ENCODE data around the gene RCSD1. TPM values are rescaled to one million over a fixed set of nuclear protein-coding genes. Genes with fewer than 3 reads are reported as not detected.

Gene RCSD1
- total and polyA plus RNA-seq, 12 donors = 9.0 to 50.2 (median 37.4) TPM

DNA sequence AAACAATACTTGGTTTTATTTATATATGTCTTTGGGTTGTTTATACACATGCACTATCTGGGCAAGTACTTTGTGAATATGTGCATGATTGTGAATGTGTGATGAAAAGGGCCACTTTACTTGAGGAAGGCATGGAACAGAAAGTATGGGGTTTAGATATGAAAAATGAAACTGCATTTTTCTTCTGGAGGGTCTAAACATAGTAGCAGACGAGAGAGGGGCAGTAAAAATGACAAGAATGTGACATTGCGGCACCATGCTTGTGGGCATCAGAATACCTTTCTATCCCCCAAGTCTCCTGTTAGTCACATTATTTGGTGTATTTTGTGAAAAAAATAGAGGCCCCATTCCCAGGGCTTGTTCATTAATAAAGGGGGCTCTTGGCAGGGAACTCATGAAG, 76.3 kb downstream of the RCSD1 start:
- H3K9me3 ChIP-seq = no peaks in the 10 kb centered on the region
- TF ChIP-seq, protein P1, sequence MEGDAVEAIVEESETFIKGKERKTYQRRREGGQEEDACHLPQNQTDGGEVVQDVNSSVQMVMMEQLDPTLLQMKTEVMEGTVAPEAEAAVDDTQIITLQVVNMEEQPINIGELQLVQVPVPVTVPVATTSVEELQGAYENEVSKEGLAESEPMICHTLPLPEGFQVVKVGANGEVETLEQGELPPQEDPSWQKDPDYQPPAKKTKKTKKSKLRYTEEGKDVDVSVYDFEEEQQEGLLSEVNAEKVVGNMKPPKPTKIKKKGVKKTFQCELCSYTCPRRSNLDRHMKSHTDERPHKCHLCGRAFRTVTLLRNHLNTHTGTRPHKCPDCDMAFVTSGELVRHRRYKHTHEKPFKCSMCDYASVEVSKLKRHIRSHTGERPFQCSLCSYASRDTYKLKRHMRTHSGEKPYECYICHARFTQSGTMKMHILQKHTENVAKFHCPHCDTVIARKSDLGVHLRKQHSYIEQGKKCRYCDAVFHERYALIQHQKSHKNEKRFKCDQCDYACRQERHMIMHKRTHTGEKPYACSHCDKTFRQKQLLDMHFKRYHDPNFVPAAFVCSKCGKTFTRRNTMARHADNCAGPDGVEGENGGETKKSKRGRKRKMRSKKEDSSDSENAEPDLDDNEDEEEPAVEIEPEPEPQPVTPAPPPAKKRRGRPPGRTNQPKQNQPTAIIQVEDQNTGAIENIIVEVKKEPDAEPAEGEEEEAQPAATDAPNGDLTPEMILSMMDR (IDR thresholded peaks at IDR 0.05) = no peak
- 69 to 89% methylated on average over 2 of the region's 2 CpGs for WGBS, 2 donors
- peaks cover 0 to 25% (median 8%) of the 10 kb centered on the region in 9 donors for H3K4me1 ChIP-seq
- no peak overlapping the region for H3K4me3 ChIP-seq
- H3K27ac ChIP-seq = no peak overlapping the region
- intact Hi-C loops (cut with DNase I) = no loop called here
- DNase-seq (no peak), ATAC-seq (no peak)
- H3K36me3 ChIP-seq = peaks cover 0 to 58% (median 6%) of the 10 kb centered on the region in 9 donors
- no peaks in the 10 kb centered on the region for H3K27me3 ChIP-seq

- intact Hi-C loops (cut with DNase I) = no loop called here
- Histone ChIP-seq H3K36me3 (peaks cover 0 to 50% (median 6%) of the 10 kb centered on the region in 9 donors), H3K27me3 (no peaks in the 10 kb centered on the region), H3K27ac (no peak overlapping the region), H3K9me3 (no peaks in the 10 kb centered on the region), H3K4me3 (no peak overlapping the region), H3K4me1 (peaks cover 0 to 25% (median 8%) of the 10 kb centered on the region in 9 donors)
- no peak for DNase-seq
- TF ChIP-seq, protein P1 (IDR thresholded peaks at IDR 0.05) = no peak
- no peak for ATAC-seq
- WGBS, 2 donors = 87 to 88% methylated on average over 10 of the region's 10 CpGs
Measured at GRCh38 chr1:167706931-167707877, 77.2 kb downstream of the RCSD1 start.

DNA sequence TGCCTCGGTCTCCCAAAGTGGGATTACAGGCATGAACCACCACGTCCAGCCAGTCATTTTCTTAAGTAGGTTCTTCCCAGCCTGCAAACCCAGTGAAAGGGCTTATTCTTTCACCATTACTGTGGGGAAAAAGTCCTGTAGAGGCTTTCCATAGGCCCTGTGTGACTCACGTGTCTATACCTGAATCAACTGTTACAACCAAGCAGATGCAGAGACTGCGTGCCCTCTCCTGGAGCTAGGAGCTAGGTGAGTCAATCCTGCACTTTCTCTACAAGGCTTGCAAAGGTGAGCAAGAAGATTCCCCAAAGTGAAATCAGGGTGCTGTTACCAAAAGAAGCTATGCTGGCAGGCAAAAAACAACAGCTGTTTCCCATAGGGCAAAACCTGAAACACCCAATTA, 77.9 kb downstream of the RCSD1 start:
- Histone ChIP-seq H3K27ac (no peak overlapping the region), H3K36me3 (peaks cover 0 to 42% (median 6%) of the 10 kb centered on the region in 9 donors), H3K27me3 (no peaks in the 10 kb centered on the region), H3K4me3 (no peak overlapping the region), H3K4me1 (peaks cover 0 to 25% (median 8%) of the 10 kb centered on the region in 9 donors), H3K9me3 (no peaks in the 10 kb centered on the region)
- intact Hi-C loops (cut with DNase I) = no loop called here
- WGBS, 2 donors = 91 to 96% methylated on average over 4 of the region's 4 CpGs
- no peak for ATAC-seq
- TF ChIP-seq, protein P1 (IDR thresholded peaks at IDR 0.05) = no peak
- no peak for DNase-seq

GRCh38 chr1:167708940-167709389, 78.9 kb downstream of the RCSD1 start:
- H3K4me1 ChIP-seq = peaks cover 0 to 24% (median 13%) of the 10 kb centered on the region in 9 donors
- ATAC-seq (no peak), DNase-seq (no peak)
- WGBS, 2 donors = 52 to 75% methylated on average over 3 of the region's 3 CpGs
- no peak overlapping the region for H3K4me3 ChIP-seq
- peaks cover 0 to 32% (median 0%) of the 10 kb centered on the region in 9 donors for H3K36me3 ChIP-seq
- no peaks in the 10 kb centered on the region for H3K9me3 ChIP-seq
- H3K27me3 ChIP-seq = no peaks in the 10 kb centered on the region
- TF ChIP-seq, protein P1 (IDR thresholded peaks at IDR 0.05) = no peak
- peak overlapping the region in 2 of 10 donors; percentile 3 to 13 for H3K27ac ChIP-seq
- intact Hi-C loops (cut with DNase I) = no loop called here
